ENCODE measurements around the gene VGF.
A peak's percentile ranks its signal among the peaks of the same experiment; 100 is the strongest.

The VGF gene

DNA sequence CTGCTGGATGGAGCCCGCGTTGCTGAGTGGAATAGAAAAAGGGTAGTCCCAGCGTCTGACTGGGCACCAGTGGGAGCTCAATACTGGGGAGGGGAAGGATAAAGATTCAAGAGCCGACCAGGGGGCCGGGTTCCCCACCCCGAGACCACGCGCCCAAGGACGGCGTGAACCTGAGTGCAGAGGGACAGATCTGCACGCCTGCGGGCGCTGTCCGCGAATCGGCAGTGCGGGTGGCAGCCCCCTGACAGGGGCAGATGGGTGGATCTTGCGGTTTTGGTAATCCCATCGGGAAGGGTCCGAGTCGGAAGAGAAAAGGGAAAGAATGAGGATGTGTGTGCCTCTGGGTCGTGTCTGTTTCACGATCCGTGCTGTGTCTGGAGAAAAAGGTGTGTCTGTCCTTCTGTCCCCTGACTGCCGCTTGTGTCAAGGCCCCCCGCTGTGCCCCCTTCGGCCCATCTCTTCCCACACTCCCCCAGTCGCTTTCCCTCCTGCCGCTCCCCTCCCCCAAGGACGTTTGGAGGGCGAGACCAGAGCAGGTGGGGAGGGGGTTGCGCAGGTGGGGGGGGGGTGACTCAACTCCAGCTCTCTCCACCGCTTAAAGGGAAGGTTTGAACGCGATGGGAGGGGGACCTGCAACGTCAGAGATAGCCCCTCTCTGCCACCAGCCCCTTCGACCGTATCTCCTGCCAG lies 734 bp upstream of the VGF start:
- no peak for DNase-seq

DNA sequence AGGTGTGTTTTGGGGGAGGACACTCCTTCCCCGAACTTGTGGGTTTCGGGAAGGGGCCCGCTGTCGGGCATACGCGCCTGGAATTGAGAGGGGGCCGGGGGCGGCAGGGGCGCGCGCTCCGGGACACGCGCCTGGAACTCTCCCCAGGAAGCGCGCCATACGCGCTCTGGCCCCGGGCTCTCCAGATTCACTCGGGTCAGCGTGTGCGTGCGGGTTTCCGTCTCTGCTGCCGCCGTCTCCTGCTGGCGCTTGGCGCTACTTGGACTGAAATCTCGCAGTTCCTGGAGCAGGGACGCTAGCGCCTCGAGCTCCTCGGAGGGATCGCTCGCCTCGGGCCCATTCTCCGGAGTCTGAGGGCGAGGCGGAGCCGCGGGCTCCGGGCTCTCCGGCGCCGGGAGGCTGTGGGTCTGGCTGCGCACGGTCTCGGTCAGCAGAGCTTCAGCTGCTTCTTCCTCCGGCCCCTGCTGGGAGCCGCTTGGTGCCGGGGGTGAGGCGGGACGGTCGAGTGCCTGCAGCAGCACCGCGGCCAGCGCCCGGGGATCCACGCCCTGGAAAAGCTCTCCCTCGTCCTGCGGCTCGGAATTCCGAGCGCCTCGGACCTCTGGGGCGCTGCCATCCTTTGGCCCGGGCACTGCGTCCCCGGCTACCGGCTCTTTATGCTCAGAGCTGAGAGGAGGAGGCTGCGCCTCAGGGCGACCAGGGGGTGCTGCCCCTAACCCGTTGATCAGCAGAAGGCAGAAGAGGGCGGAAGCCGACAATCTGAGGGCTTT lies 1.1 kb downstream of the VGF start:
- no peak for DNase-seq

DNA sequence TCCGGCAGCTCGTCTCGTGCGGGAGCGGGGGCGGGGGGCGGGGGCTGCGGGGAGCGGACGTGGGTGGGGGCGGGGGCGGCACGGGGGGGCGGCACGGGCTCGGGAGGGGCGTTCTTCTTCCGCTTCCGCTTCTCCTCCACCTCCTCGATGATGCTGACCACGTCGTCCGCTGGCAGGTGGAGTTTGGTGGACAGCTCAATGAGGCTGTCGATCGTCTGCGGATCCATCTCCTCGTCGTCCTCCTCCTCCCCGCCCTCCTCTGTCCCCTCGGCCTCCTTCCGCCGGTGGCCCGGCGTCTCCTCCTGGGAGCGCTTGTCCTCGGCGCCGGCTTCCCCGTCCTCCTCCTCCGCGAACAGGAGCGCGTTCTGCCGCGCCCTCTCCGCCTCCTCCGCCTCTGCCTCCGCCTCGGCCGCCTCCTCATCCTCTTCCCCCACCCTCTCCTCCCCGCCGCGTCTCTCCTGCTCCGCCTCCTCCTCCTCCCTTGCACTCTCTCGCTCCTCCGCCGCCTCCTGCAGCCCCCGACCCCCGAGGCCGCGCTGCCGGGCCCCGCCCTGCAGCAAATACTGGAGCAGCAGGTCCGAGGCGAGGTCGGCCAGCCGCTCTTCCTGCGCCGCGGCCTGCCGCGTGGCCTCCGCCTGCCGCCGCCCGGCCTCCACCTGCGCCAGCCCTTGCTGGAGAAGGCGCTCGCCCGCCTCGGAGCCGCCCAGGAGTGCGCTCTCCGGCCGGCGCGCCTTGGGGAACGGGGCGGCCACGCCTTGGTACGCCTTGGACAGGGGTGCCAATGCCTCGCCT lies 1.9 kb downstream of the VGF start:
- DNase-seq: no peak

DNA sequence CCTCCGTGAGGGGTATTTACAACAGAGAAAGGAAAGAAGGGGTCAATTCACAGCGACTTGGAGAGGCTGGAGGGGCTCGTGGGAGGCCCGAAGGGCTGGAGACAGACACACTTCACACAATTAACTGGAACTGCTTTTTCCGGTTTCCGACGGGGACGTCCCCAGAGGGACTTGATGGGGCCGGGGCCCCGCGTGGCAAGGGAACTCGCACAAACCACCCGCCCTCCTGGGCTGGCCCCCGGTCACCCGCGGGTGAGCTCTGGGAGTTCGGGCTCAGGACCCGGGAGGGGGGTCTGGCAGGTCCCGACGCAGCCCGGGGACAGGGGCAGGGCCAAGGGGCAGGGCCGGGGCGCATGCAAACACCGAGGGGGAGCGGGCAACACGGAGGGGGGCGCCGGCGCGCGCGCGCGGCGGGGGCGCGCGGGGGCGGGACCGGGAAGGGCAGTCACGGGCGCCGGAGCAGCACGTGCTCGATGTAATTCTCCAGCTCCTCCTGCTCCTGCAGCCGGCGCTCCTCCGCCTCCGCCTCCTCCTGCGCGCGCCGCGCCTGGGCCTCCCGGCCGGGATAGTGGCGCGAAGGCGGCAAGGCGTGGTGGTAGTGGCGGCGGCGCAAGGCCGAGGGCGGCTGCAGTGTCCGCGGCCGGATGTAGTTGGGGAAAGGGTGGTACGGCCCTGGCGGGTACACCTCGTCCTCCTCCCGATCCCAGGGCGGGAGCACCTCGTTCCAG lies 2.7 kb downstream of the VGF start:
- no peak for DNase-seq

DNA sequence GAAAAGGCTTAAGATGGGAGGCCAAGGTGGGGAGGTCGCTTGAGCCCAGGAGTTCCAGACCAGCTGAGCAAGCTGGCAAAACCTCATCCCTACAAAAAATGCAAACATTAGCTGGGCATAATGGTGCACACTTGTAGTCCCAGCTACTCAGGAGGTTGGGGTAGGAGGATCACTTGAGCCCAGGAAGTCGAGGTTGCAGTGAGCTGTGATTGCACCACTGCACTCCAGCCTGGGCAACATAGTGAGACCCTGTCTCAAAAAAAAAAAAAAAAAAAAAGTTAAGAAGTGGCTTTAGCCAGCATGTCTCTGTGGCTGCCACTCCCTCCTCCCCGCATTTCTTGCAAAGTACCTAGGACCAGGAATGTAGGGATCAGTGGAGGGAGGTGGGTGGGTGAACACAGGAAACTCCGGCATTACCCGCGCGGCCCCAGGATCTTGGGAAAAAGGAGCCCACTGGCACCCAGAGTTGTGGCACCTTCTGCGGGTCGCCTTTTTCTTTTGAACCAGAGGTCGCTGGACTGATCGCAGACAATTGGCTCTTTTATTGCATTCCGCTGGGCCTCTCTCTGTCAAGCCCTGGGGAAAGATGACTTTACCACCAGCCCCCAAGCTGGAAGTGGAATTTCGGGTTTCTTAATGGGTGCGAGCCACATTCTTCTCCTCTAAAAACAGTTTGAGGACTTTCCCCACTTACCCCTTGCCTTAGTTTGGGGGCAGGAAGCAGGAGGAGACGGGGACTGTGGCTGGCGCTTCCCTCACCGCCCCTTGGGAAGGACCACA lies 3.5 kb downstream of the VGF start:
- DNase-seq: no peak

DNA sequence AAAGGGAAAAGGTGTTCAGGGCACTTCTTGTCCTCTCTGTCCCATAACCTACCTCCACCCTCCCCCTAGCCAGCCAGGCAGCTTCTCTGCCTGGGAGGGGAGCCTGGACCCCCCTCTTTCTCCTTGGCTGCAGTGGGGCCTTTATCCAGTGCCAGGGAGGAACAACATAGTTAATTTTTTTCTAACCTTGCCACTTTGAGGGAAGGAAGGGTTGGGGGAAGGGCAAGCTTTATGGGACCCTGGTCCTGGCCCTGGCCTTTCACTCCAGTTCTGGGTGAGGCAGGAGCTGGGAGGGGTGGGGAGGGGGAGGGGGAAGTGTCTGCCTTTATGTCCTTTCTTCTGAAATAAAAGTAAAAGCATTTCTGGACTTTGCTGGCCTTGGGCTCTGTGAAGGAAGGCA lies 4.5 kb downstream of the VGF start:
- DNase-seq: no peak

DNA sequence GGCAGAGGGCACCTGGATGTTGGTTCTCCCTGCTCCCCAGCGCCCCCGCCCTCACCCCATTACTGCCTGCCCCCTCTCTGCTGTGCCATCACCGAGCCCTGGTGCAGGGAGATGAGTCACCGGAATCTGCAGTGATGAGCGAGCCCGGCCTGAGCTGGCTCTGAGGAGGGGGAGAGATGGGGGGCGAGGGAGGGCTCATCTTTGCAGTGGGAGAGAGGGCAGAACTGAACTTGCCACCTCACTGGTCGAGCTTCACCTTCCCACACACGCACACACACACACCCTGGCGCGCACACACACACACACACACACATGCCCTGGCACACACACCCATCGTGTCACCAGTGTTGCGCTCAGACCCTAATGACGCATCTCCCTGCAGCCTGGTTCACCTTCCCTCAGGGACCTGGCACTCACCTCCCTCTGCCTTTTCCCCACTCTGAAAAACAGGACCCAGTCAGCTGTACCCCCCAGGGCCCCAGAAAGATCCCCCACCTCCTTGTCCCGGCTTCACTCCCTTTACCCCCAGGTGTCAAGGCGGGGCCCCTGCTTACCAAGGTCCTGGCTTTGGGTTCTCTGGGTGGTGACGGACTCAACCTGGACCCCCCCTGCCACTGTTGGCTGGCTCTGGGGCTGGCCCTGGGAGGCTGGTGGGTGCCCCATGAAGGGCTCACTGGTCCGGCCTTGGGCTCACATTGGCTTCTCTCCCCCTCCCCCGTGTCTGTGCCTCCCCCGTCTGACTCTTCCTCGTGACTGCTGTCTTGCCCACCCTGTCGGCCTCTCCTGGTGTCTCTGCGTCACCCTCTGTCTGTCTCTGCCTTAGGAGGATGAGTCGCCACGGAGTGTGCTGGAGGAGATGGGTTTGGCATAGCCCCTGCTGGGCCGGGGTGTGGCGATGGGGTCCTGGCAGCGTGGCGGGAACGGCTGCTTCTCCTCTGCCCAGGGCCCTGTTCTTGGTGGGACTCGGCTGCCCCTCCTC lies 5.4 kb downstream of the VGF start:
- DNase-seq: no peak

DNA sequence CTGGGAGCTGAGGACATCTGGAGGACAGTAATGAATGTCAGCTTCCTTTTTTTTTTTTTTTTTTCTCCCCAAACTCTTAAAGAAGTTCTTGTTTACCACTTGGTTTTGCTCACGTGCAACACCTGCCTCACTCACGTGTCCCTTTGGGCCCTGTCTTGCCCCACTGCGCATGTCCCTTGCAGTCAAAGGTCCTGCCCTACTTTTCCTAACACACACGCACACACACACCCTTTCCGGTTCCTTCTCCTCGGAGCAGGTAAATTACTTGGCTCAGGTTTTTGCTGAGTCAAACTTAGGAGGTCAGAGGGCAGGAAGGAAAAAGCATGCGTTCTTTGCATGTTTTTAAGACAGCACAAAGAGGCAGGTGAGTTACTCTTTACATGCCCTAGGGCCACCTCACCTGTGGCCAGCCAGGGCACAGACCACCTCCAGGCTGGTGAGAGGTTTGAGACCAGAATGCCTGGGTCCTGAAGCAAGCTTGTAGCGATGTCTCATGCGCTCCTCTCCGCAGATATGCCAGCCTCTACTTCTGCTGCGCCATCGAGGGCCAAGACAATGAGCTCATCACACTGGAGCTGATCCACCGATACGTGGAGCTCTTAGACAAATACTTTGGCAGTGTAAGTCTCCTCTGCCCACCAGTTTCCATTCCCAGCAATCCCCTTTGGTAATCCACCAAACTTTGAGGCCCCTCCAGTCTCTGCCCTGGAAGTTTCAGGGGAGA lies 8.3 kb downstream of the VGF start:
- DNase-seq: no peak

DNA sequence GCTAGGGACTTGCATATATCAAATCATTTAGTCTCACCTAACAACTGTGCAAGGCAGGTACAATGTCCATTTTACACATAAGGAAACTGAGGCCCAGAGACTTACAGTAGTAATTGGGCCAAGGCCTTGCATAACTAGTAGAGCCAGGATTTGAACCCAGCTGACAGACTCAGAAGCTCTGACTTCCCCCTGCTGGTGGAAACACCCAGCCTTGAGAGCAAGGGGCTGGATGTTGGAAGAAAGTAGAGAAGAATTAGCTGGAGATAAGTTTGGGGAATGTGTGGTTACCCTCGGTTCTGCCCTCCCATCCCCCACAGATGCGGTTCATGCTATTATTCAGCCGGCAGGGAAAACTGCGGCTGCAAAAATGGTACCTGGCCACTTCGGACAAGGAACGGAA lies 9.1 kb downstream of the VGF start:
- DNase-seq: no peak

DNA sequence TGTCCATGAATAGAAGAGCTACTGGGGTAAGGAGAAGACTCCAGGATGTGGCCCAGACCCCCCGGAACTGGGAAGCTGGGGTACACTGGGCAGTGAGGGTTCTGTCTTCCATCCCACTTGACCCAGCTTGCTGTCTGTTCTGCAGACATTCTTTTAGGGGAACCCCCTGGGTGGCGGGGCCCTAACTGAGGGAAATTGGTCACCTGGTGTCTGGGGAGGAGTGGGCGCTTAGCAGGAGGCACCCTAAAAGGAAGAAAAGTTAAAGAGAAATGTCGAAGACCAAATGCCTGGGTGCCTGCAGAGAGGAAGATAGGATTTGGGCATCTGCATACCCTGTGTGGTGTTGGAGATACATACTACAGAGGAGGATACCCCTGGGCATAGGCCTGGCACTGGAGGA lies 10.1 kb downstream of the VGF start:
- no peak for DNase-seq

DNA sequence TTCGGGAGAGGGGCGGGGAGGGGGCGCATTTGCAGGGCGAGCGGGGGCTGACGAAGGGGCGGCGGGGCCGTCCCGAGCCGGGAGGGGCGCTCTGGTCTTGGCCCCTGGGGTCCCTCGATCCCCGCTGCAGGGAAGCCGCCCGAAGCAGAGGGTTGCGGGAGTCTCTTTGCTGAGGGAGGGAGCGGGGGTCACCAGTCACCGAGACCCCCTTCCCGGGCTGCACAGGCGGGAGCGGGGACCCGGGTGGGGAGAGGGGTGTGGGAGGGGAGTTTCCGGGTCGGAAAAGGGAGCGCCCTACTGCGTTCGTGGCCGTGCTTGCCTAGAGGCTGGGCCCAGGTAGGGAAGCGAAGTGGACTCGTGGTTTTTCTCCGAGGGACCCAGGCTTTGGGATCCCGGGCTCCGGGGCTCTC lies 10.7 kb downstream of the VGF start:
- DNase-seq: no peak

DNA sequence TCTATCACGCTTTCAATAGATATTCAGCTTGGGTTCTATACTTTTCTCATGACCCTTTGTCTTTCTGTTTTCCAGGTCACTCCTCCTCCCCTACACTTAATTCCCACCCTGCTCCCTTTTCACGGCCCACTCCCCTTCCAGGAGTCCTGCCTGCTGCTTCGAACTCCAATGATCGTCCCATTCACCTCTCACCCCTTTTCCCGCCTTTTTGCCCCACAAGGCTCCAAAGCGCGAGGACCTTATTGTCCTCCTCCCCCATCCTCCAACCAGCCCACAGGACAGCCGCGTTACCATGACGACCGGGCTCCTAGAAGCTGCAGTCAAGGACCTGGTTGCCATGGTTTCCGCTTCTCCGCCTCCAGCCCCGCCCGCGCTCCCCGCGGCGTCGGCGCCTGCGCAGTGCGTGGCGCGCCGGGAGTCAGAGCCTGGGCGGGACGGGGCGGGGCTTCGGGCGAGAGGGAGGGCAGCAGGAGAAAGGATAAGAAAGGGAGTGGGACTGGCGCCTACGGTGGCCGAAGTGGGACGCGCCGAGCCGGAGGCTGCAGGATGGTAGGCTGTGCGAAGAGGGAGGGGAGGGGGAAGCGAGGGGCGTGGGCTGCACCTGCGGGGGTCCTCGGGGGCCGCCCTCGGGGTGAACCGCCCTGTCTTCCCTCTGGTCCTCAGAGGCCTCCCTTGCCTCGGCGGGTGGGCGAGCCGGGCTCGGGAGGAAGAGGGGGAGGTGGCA lies 11.2 kb downstream of the VGF start, which contains the start of gene AP1S1:
Gene AP1S1 (plus strand): TSS at position 508 of the 724 bp plus-strand sequence. CDS start 39 bp downstream, at position 547.
- DNase-seq: peak; percentile 72 to 76

DNA sequence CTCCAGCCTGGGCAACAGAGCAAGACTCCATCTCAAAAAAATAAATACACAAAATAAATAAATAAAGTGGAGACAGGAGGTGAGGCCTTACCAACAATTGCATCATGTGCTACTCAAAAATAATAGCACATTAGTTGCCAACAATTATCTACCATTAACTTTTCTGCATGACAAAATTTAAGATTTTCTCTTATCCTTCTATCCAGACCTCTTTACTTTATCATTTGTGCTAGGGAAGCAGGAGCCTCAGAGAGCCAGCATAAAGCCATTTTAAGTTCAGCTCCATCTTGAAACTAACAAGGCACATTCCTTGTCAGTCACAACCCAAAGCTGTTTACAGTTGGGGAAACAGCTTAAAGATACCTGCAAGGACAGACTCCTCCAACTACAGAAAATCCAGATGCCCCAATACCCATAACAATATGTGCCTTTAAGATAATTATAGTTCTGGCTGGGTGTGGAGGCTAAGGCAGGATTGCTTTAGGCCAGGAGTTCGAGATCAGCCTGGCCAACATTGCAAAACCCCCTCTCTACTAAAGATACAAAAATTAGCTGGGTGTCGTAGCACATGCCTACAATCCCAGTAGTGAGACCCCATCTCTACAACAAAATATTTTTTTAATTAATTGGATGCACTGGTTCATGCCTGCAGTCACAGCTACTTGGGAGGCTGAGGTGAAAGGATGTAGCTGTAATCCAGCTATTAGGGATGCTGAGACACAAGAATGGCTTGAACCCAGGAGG lies 13.3 kb downstream of the VGF start:
- no peak for DNase-seq

DNA sequence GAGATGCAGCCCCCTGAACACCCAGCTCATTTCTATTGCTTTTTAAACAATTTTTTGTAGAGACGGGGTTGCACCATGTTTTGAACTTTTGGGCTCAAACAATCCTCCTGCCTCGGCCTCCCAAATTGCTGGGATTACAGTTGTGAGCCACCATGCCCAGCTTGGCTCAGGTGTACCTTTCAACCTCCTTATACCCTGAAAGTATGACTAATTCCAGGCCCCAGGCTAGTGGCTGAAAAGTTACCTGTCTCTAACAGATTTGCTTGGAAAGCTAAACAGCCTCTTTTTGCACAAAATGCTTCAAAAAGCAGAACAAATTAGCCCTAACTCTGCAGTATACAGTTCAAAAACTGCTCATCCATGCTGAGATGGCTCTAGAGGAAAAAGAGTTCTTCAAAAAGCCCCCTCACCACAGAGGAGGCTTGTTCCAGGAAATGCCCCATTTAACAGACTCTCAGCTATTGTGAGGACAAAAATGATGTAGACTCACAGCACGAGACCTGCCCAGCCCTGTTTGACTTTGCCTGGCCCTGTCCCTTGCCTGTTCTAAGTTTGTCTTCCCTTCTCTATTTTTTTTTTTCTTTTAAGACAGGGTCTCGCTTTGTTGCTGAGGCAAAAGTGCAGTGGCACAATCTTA lies 24.5 kb downstream of the VGF start:
- DNase-seq: no peak

DNA sequence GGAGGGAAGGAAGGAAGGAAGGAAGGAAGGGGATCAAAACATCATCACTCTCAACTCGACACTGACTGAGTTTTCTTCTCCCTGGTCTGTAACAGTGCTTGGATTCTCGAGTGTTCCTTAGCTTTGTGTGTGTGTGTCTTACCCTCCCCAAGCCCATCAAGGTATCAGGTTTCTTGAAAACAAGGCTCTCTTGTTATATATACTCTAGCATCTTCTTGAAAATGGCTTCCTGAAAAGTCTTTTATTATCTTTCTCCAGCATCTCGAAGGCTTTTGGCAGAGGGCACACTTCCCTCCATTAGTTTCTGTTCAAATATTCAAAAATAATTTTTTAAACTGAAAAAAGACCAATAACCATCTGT lies 25.1 kb downstream of the VGF start:
- DNase-seq: no peak

DNA sequence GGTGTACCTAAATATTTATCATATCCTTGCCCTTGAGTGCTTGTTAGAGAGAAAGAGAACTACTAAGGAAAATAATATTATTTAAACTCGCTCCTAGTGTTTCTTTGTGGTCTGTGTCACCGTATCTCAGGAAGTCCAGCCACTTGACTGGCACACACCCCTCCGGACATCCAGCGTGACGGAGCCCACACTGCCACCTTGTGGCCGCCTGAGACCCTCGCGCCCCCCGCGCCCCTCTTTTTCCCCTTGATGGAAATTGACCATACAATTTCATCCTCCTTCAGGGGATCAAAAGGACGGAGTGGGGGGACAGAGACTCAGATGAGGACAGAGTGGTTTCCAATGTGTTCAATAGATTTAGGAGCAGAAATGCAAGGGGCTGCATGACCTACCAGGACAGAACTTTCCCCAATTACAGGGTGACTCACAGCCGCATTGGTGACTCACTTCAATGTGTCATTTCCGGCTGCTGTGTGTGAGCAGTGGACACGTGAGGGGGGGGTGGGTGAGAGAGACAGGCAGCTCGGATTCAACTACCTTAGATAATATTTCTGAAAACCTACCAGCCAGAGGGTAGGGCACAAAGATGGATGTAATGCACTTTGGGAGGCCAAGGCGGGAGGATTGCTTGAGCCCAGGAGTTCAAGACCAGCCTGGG lies 27.0 kb downstream of the VGF start:
- peak; percentile 76 to 82 for DNase-seq

DNA sequence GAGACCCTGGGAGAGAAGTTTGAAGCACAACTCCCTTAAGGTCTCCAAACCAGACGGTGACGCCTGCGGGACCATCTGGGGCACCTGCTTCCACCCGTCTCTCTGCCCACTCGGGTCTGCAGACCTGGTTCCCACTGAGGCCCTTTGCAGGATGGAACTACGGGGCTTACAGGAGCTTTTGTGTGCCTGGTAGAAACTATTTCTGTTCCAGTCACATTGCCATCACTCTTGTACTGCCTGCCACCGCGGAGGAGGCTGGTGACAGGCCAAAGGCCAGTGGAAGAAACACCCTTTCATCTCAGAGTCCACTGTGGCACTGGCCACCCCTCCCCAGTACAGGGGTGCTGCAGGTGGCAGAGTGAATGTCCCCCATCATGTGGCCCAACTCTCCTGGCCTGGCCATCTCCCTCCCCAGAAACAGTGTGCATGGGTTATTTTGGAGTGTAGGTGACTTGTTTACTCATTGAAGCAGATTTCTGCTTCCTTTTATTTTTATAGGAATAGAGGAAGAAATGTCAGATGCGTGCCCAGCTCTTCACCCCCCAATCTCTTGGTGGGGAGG lies 27.6 kb downstream of the VGF start:
- no peak for DNase-seq
